ENCODE data around the gene RAB1B.
"Not testable (repeated sequence)": the region's sequence is repeated elsewhere in the genome, so short reads cannot be mapped to it uniquely, and the experiment has no call there.

DNA sequence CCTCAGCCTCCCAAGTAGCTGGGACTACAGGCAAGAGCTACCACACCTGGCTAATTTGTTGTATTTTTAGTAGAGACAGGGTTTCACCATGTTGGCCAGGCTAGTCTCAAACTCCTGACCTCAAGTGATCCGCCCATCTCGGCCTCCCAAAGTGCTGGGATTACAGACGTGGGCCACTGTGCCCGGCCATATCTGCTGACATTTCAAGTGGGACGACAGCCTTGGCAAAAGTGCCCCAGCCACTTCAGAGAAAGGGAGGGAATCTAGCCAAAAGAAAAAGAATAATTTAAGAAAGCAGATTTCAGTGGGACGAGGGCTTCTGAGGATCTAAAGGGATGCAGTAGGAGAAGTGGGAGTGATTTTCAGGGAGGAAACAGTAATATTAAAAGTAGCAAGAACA lies 15.4 kb upstream of the RAB1B start:
- not testable (repeated sequence) for TF ChIP-seq POLR2AphosphoS5 (IDR thresholded peaks at IDR 0.05)
- TF ChIP-seq, protein P1, sequence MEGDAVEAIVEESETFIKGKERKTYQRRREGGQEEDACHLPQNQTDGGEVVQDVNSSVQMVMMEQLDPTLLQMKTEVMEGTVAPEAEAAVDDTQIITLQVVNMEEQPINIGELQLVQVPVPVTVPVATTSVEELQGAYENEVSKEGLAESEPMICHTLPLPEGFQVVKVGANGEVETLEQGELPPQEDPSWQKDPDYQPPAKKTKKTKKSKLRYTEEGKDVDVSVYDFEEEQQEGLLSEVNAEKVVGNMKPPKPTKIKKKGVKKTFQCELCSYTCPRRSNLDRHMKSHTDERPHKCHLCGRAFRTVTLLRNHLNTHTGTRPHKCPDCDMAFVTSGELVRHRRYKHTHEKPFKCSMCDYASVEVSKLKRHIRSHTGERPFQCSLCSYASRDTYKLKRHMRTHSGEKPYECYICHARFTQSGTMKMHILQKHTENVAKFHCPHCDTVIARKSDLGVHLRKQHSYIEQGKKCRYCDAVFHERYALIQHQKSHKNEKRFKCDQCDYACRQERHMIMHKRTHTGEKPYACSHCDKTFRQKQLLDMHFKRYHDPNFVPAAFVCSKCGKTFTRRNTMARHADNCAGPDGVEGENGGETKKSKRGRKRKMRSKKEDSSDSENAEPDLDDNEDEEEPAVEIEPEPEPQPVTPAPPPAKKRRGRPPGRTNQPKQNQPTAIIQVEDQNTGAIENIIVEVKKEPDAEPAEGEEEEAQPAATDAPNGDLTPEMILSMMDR (IDR thresholded peaks at IDR 0.05) = not testable (repeated sequence)

All from transverse colon (tissue), 4 donors.